H1 (cell line): ENCODE data around the gene CCDC102A. TPM values are rescaled to one million over a fixed set of nuclear protein-coding genes. Genes with fewer than 3 reads are reported as not detected.

ENCODE experiments used
- CTCF ChIA-PET: fragments of 300-600 bp; sonication (Branson Sonifier 250); formaldehyde crosslinking; loops from one replicate; lab custom pipeline; 2021; ENCODE audit not compliant: partially characterized antibody; lab: Charles Lee
- POLR2A ChIA-PET: fragments of 300-600 bp; sonication (Branson Sonifier 250); formaldehyde crosslinking; loops from one replicate; lab custom pipeline; 2021; ENCODE audit warnings: inconsistent platforms; ENCODE audit not compliant: partially characterized antibody; lab: Charles Lee
- DNase-seq, 2 experiments: peaks; one replicate each; pipeline versions ENCODE4 v3.0.0 to v3.0.0-alpha.2; 2010 to 2022; ENCODE audit warnings: low spot score in 2 of 2, low read depth in 1 of 2, mixed read lengths in 1 of 2
- FAIRE-seq: peaks from 2 replicates; lab custom pipeline; 2011; peaks lifted over from hg19 to GRCh38; lab: Jason Lieb, UNC
- H2AFZ ChIP-seq: 2 replicates; pipeline ENCODE4 v1.8.1; 2012; ENCODE audit warnings: low read length, inconsistent platforms
- H2AK5ac ChIP-seq: 2 replicates; pipeline ENCODE4 v1.6.1; 2013; ENCODE audit warnings: low read depth, low read length
- H2BK120ac ChIP-seq: replicated peaks from 2 replicates; pipeline ENCODE3; 2013; ENCODE audit warnings: low read depth, low read length, inconsistent platforms
- H2BK12ac ChIP-seq: 2 replicates; pipeline ENCODE4 v1.6.1; 2013; ENCODE audit warnings: low read depth, low read length
- H2BK15ac ChIP-seq: 2 replicates; pipeline ENCODE4 v1.6.1; 2013; ENCODE audit warnings: low read length
- H2BK20ac ChIP-seq: 2 replicates; pipeline ENCODE4 v1.6.1; 2013; ENCODE audit warnings: low read length
- H2BK5ac ChIP-seq: 2 replicates; pipeline ENCODE4 v1.6.1; 2013; ENCODE audit warnings: low read depth, low read length
- H3K14ac ChIP-seq: 2 replicates; pipeline ENCODE4 v1.6.1; 2013; ENCODE audit warnings: inconsistent platforms; ENCODE audit not compliant: insufficient read length
- H3K18ac ChIP-seq: 2 replicates; pipeline ENCODE4 v1.6.1; 2013; ENCODE audit warnings: low read length; ENCODE audit errors: extremely low read depth
- H3K23ac ChIP-seq: 2 replicates; pipeline ENCODE4 v1.6.1; 2013; ENCODE audit warnings: inconsistent platforms; ENCODE audit not compliant: insufficient read length
- H3K23me2 ChIP-seq: 2 replicates; pipeline ENCODE4 v1.6.1; 2013; ENCODE audit warnings: low read depth, low read length
- H3K27ac ChIP-seq: 2 replicates; pipeline ENCODE4 v1.6.1; 2011; ENCODE audit warnings: low read depth, low read length, inconsistent platforms
- H3K27me3 ChIP-seq, 4 experiments: replicated peaks in 1 of 4; 1 replicate in 1 of 4; 2 replicates in 3 of 4; pipeline versions ENCODE4 v1.6.1 to v1.8.1; 2011 to 2013; ENCODE audit warnings: low read length in 3 of 4, mild to moderate bottlenecking in 3 of 4, inconsistent platforms in 2 of 4, mixed read lengths in 2 of 4, moderate library complexity in 1 of 4; ENCODE audit not compliant: control insufficient read depth in 3 of 4, insufficient read depth in 3 of 4; ENCODE audit errors: extremely low read depth in 1 of 4
- H3K36me3 ChIP-seq, 4 experiments: 2 replicates each; pipeline versions ENCODE4 v1.6.1 to v1.8.1; 2011 to 2013; ENCODE audit warnings: mild to moderate bottlenecking in 4 of 4, low read length in 3 of 4, moderate library complexity in 2 of 4, control low read depth in 1 of 4, inconsistent platforms in 1 of 4; ENCODE audit not compliant: insufficient read depth in 4 of 4, control insufficient read depth in 2 of 4
- H3K4ac ChIP-seq: replicated peaks from 2 replicates; pipeline ENCODE3; 2013; ENCODE audit warnings: low read length, low read depth, mixed read lengths, inconsistent platforms; ENCODE audit not compliant: insufficient read length
- H3K4me1 ChIP-seq, 4 experiments: replicated peaks in 1 of 4; 1 replicate in 1 of 4; 2 replicates in 3 of 4; pipeline versions ENCODE4 v1.6.1 to v1.8.1; 2011 to 2013; ENCODE audit warnings: low read length in 3 of 4, inconsistent platforms in 2 of 4, mixed read lengths in 1 of 4; ENCODE audit not compliant: insufficient read depth in 4 of 4, control insufficient read depth in 3 of 4
- H3K4me2 ChIP-seq, 2 experiments: 2 replicates each; pipeline versions ENCODE4 v1.6.1 to v1.8.1; 2011 to 2013; ENCODE audit warnings: low read depth in 2 of 2, low read length in 2 of 2, control low read depth in 1 of 2, inconsistent platforms in 1 of 2, mild to moderate bottlenecking in 1 of 2; ENCODE audit not compliant: insufficient read depth in 1 of 2
- H3K4me3 ChIP-seq, 4 experiments: fragments of 200-600, 300-600 bp in 1 of 4; sonication (generic), shearing (Covaris generic), sonication (Bioruptor Twin) in 1 of 4; 2 replicates each; pipeline versions ENCODE4 v1.5.1 to v1.8.1; 2011 to 2016; ENCODE audit warnings: low read length in 4 of 4, low read depth in 3 of 4, control low read depth in 2 of 4, inconsistent platforms in 2 of 4, mild to moderate bottlenecking in 2 of 4, mixed read lengths in 1 of 4, moderate library complexity in 1 of 4; ENCODE audit not compliant: insufficient read depth in 2 of 4; ENCODE audit errors: extremely low read depth in 1 of 4
- H3K56ac ChIP-seq: replicated peaks from 2 replicates; pipeline ENCODE3; 2013; ENCODE audit warnings: low read depth, mild to moderate bottlenecking, mixed read lengths, low read length, inconsistent platforms; ENCODE audit not compliant: insufficient read length
- H3K79me1 ChIP-seq: 2 replicates; pipeline ENCODE4 v1.6.1; 2013; ENCODE audit warnings: low read depth, low read length, control low read depth
- H3K79me2 ChIP-seq, 2 experiments: 2 replicates each; pipeline versions ENCODE4 v1.6.1 to v1.8.1; 2012 to 2013; ENCODE audit warnings: low read length in 2 of 2, mild to moderate bottlenecking in 2 of 2, inconsistent platforms in 1 of 2; ENCODE audit not compliant: insufficient read depth in 2 of 2, control insufficient read depth in 1 of 2
- H3K9ac ChIP-seq, 4 experiments: replicated peaks in 1 of 4; 1 replicate in 1 of 4; 2 replicates in 3 of 4; pipeline versions ENCODE4 v1.6.1 to v1.8.1; 2011 to 2013; ENCODE audit warnings: low read depth in 3 of 4, low read length in 3 of 4, control low read depth in 2 of 4, mild to moderate bottlenecking in 2 of 4, moderate library complexity in 2 of 4, inconsistent platforms in 1 of 4; ENCODE audit errors: extremely low read depth in 1 of 4
- H3K9me3 ChIP-seq, 2 experiments: 2 replicates each; pipeline versions ENCODE4 v1.6.1 to v1.8.1; 2012 to 2013; ENCODE audit warnings: mild to moderate bottlenecking in 2 of 2, moderate library complexity in 2 of 2, control low read depth in 1 of 2, inconsistent platforms in 1 of 2, low read depth in 1 of 2, low read length in 1 of 2, mixed read lengths in 1 of 2; ENCODE audit not compliant: insufficient read depth in 2 of 2
- H4K20me1 ChIP-seq, 2 experiments: replicated peaks in 1 of 2; 2 replicates each; pipeline versions ENCODE3 to v1.8.1; 2011 to 2013; ENCODE audit warnings: inconsistent platforms in 2 of 2, low read length in 2 of 2, mild to moderate bottlenecking in 1 of 2; ENCODE audit not compliant: insufficient read depth in 2 of 2, control insufficient read depth in 1 of 2
- H4K5ac ChIP-seq: 2 replicates; pipeline ENCODE4 v1.6.1; 2013; ENCODE audit warnings: low read length, low read depth, mixed read lengths, inconsistent platforms; ENCODE audit not compliant: insufficient read length
- H4K8ac ChIP-seq: 2 replicates; pipeline ENCODE4 v1.8.0; 2013; ENCODE audit warnings: mild to moderate bottlenecking, moderate library complexity, low read length, inconsistent platforms; ENCODE audit not compliant: insufficient read depth; ENCODE audit errors: extremely low read depth
- H4K91ac ChIP-seq: replicated peaks from 2 replicates; pipeline ENCODE3; 2013; ENCODE audit warnings: low read length, mixed read lengths, inconsistent platforms; ENCODE audit not compliant: insufficient read length
- E2F6 ChIP-seq: IDR thresholded peaks from 2 replicates; pipeline ENCODE4 v1.6.1; 2012; ENCODE audit warnings: inconsistent platforms
- FOSL1 ChIP-seq: IDR thresholded peaks from 2 replicates; pipeline ENCODE4 v1.6.1; 2011; ENCODE audit warnings: mild to moderate bottlenecking, low read depth, low read length, moderate library complexity; ENCODE audit not compliant: insufficient read depth
- GTF2F1 ChIP-seq: IDR thresholded peaks from 2 replicates; pipeline ENCODE4 v1.6.1; 2012; ENCODE audit warnings: low read depth, low read length, improper control_type of control experiment, borderline replicate concordance
- HDAC6 ChIP-seq: IDR thresholded peaks from one replicate; pipeline ENCODE4 v1.7.1; 2012; ENCODE audit warnings: low read depth, mild to moderate bottlenecking, inconsistent platforms, low read length, moderate library complexity
- RAD21 ChIP-seq, 2 experiments: IDR thresholded peaks in 1 of 2; conservative IDR thresholded peaks in 1 of 2; 2 replicates each; pipeline ENCODE4 v1.6.1; 2011; ENCODE audit warnings: low read depth in 2 of 2, low read length in 2 of 2, improper control_type of control experiment in 1 of 2, inconsistent platforms in 1 of 2, mild to moderate bottlenecking in 1 of 2, moderate library complexity in 1 of 2
- SUZ12 ChIP-seq: fragments of 200-600 bp; sonication (generic); IDR thresholded peaks from 2 replicates; pipeline ENCODE4 v1.6.1; 2012; ENCODE audit warnings: mild to moderate bottlenecking, inconsistent platforms, low read length, moderate library complexity, mixed read lengths
- TEAD4 ChIP-seq: IDR thresholded peaks from 2 replicates; pipeline ENCODE4 v1.6.1; 2012; ENCODE audit warnings: low read depth, low read length, inconsistent platforms, mixed read lengths
- WGBS, 2 experiments: shearing (Covaris generic) in 1 of 2; methylation state at CpG; one replicate each; pipeline versions ENCODE4 v1.1.6 to v1.1.7; 2013 to 2015; ENCODE audit warnings: low lambda C conversion rate in 2 of 2, mixed read lengths in 2 of 2, inconsistent platforms in 1 of 2, low coverage in 1 of 2, missing lambda C conversion rate in 1 of 2; ENCODE audit not compliant: insufficient replicate concordance in 2 of 2, insufficient coverage in 1 of 2, insufficient read length in 1 of 2; ENCODE audit errors: extremely low coverage in 1 of 2, missing lambda C conversion rate in 1 of 2; 5-methylcytosine and 5-hydroxymethylcytosine counted together
- polyA plus RNA-seq, 7 experiments: library from polyadenylated mRNA; depleted of rRNA in 3 of 7; stranded (reverse) in 5 of 7; unstranded in 2 of 7; fragments of >200 nt in 5 of 7; fragments of 200-250 nt in 2 of 7; gene quantifications; 1 replicate in 5 of 7; 2 replicates in 1 of 7; 4 replicates in 1 of 7; pipeline versions ENCODE4 v1.2.1 to v1.2.3, GENCODE V29; 2011 to 2013; ENCODE audit warnings: missing spikeins in 2 of 7, mixed read lengths in 2 of 7
- total RNA-seq: library from RNA; stranded (reverse); fragmentation: NEBNext Ultra II Directional; extraction: Animal tissue kit (Norgen Biotek cat#: 25700); gene quantifications from 2 replicates; pipeline ENCODE4 v1.2.1, GENCODE V29; 2021

CCDC102A gene
- total and polyA plus RNA-seq, 2 of the 8 experiments (the other 6 are each of a cell fraction or from before 2014, with no cell fraction given): 4.0 to 7.5 TPM

GRCh38 chr16:57579361-57579665 lies 42.9 kb upstream of the CCDC102A start:
- no peak overlapping the region for H2AK5ac ChIP-seq

More at GRCh38 chr16:57579361-57579665, 42.9 kb upstream of the CCDC102A start:
- no peak overlapping the region for H3K4ac ChIP-seq
- H3K9ac ChIP-seq: no peak overlapping the region
- 88% methylated on average over 2 of the region's 2 CpGs; no CpG with 5 or more reads in 1 of the 2 experiments for WGBS, 2 experiments
- H3K23ac ChIP-seq: no peak overlapping the region
- TF ChIP-seq FOSL1: no peak
- no peak for TF ChIP-seq TEAD4
- TF ChIP-seq GTF2F1: no peak
- no peak for TF ChIP-seq RAD21 (IDR thresholded peaks at IDR 0.05 in 1 of 2, conservative IDR thresholded peaks at IDR 0.05 in 1 of 2; ENCODE audit: low read depth in 2 of 2, low read length in 2 of 2)
- no peak for TF ChIP-seq SUZ12
- TF ChIP-seq HDAC6: no peak
- no peak for TF ChIP-seq E2F6
- H2BK12ac ChIP-seq: no peak overlapping the region
- H4K20me1 ChIP-seq: no peaks in the 10 kb centered on the region
- H4K91ac ChIP-seq: no peak overlapping the region
- H3K23me2 ChIP-seq: no peaks in the 10 kb centered on the region
- H3K27me3 ChIP-seq: peaks cover 0 to 4% (median 0%) of the 10 kb centered on the region in 4 experiments; a peak in 2 of 7 replicates
- ChIA-PET POLR2A (interaction anchor here (1.1 kb wide), 1 partner anchor 14 kb away, joined by 3 read pairs; no protein-coding TSS in a partner anchor), CTCF (interaction anchor here (1.4 to 5.3 kb wide), 4 partner anchors 13 to 518 kb away, joined by 3 to 48 read pairs (median 14); no protein-coding TSS in a partner anchor)
- no peak overlapping the region for H3K27ac ChIP-seq
- H3K56ac ChIP-seq: no peak overlapping the region
- H3K14ac ChIP-seq: no peak overlapping the region
- no peaks in the 10 kb centered on the region for H3K79me1 ChIP-seq
- no peak for FAIRE-seq
- no peaks in the 10 kb centered on the region; a peak in 1 of 7 replicates for H3K4me1 ChIP-seq
- H2BK15ac ChIP-seq: no peak overlapping the region
- no peaks in the 10 kb centered on the region; a peak in 1 of 8 replicates for H3K36me3 ChIP-seq
- H3K79me2 ChIP-seq: no peaks in the 10 kb centered on the region
- DNase-seq: no peak
- H2AFZ ChIP-seq: no peak overlapping the region
- H2BK5ac ChIP-seq: no peak overlapping the region
- no peak overlapping the region for H3K4me2 ChIP-seq
- no peak overlapping the region for H4K5ac ChIP-seq
- no peak overlapping the region for H2BK20ac ChIP-seq
- no peak overlapping the region for H2BK120ac ChIP-seq
- no peak overlapping the region for H3K4me3 ChIP-seq
- H3K18ac ChIP-seq: no peak overlapping the region
- no peaks in the 10 kb centered on the region for H3K9me3 ChIP-seq
- H4K8ac ChIP-seq: no peak overlapping the region
